ENCODE results near the gene OR7G1.
"Not testable (repeated sequence)": the region's sequence is repeated elsewhere in the genome, so short reads cannot be mapped to it uniquely, and the experiment has no call there.

The OR7G1 gene

GRCh38 chr19:9078651-9079050 is 36.9 kb downstream of the OR7G1 start:
- DNase-seq (ENCODE audit: low read depth in 2 of 2) = no peak

GRCh38 chr19:9076901-9077300 is 38.7 kb downstream of the OR7G1 start:
- DNase-seq (ENCODE audit: low read depth in 2 of 2) = no peak

- DNase-seq (ENCODE audit: low read depth in 2 of 2) = peak; percentile 72 to 80
Measured at GRCh38 chr19:9075064-9075949, 40.3 kb downstream of the OR7G1 start.

GRCh38 chr19:9073806-9074205 is 41.8 kb downstream of the OR7G1 start:
- no peak for DNase-seq (ENCODE audit: low read depth in 2 of 2)

- DNase-seq (ENCODE audit: low read depth in 2 of 2) = not testable (repeated sequence)
Measured at GRCh38 chr19:9071720-9072119, 43.8 kb downstream of the OR7G1 start.

GRCh38 chr19:9070066-9070465 is 45.5 kb downstream of the OR7G1 start:
- DNase-seq (ENCODE audit: low read depth in 2 of 2) = no peak

GRCh38 chr19:9065457-9066014 is 50.0 kb downstream of the OR7G1 start:
- DNase-seq (ENCODE audit: low read depth in 2 of 2) = no peak
